Stimulated activated naive CD4-positive, alpha-beta T cell (primary cell): ENCODE data around the gene CSF3R.
"Not testable (repeated sequence)": the region's sequence is repeated elsewhere in the genome, so short reads cannot be mapped to it uniquely, and the experiment has no call there.

ENCODE experiments used
- DNase-seq, 6 experiments: peaks; one replicate each; lab custom pipeline; 2025; lab: John Stamatoyannopoulos, UW

The CSF3R gene

DNA sequence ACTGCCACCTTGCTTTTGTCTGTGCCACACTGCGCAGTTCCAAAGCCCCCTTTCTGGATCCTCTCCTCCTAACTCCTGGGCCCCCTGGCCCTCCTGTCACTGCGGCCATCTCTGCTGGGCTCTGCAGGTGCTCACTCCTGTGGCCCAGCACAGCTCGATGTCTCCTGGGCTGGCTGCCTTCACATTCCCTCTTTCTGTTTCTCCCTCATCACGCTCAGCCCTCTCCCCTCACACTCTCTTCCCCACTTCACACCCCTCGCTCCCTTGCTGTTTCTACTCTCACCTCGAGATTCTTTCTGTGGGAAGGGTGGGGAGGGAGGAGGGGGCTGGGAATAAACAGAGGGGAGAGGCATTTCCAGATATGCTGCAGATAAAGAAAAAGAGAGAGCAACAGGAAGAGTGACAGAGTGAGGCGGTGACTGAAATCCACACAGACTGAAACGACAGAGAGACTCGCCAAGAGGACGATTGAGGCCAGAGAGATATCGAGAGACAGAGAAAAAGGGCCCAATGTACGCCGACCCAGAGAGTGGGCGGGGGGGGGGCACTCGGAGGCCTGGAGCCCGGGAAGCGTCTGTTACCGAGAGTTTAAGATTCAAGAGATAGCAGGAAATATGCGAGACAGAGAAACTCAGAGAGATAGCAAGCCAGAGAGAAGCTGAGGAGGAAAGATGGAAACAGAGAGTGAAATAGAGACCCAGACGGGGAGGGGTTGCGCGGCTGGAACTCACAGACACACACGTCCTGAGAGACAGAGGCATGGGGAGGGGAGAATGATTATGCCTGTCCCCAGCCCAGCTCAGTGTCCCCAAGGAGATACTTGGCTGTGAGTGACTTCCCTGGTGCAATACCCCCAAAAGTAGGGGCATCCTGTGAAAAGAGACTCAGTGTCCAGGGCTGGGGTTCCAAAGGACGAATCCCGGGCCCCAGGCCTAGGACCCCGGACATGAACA lies 666 bp downstream of the CSF3R start:
- DNase-seq: no peak

DNA sequence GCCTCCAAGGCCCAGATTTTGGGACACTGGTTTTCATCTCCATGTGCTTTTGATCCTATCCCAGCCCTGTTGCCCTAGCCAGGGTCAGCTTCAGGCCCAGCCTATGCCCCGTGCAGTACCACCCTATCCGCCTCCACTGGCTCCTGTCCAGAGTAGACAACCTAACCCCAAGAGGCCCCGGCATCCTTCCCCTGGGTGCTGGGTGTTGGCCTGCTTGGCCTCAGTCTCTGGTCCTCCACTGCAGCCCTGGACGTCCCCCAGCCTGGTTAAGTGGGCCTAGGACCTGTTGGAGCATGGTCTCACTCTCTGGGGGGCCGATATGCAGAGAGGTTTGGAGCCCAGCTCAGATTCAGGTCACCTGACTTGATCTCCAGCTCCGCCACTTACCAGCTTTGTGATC lies 1.6 kb downstream of the CSF3R start:
- DNase-seq: no peak

- no peak for DNase-seq
Observed at GRCh38 chr1:36480161-36480560, 2.6 kb downstream of the CSF3R start.

- no peak for DNase-seq
Observed at GRCh38 chr1:36479505-36480051, 3.1 kb downstream of the CSF3R start.

GRCh38 chr1:36477615-36478014 lies 5.1 kb downstream of the CSF3R start:
- not testable (repeated sequence) for DNase-seq

- DNase-seq: no peak
Observed at GRCh38 chr1:36476945-36477344, 5.8 kb downstream of the CSF3R start.

DNA sequence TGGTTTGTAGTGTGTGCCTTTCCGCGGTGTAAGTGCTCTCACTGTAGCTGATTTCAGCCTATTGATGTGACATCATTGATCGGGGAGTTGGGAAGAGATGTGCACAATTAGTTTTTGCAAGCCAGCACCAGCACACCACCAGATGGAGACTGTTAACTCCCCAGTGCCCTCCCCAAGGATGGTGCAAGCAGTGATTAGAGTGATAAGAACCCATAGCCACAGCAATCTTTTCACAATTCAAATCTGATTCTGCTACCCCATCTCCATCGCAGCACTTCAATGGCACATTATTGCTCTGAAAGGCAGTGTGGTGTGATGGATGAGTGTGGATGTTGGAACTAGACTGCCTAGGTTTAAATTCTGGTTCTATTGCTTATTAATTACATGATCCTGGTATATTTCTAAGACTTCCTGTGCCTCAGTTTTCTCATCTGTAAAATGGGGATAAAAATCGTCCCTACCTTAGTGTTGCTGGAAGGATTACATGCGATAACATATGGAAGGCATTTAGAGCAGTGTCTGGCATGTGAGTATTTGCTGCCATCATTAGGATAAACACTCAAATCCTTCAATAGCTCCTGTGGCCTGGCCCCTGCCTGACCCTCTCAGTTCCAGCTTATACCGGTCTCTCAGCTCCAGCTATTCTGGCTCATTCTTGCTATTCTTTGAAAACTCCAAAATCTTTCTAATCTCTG lies 6.7 kb downstream of the CSF3R start:
- DNase-seq: no peak

DNA sequence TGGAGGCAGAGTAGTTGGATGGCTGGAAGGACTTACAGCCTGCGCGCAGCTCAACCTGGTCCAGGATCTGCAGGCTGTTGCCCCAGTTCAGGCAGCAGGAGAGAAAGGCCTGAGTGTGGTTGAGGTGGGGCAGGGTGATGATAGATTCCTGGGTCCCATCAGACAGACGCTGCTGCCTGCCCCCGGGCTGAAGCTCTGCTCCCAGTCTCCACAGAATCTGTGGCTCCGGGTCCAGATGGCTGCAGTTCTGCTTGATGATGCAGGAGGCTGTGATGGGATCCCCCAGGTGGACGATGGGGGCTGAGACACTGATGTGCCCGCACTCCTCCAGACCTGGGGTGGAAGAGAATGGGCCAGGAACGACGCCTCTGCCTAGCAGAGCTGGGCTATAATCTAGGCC lies 7.4 kb downstream of the CSF3R start:
- DNase-seq: no peak

GRCh38 chr1:36472656-36473055 lies 10.1 kb downstream of the CSF3R start:
- DNase-seq: no peak

- DNase-seq: no peak
Observed at GRCh38 chr1:36471830-36472641, 10.7 kb downstream of the CSF3R start.

GRCh38 chr1:36469163-36469562 lies 13.6 kb downstream of the CSF3R start:
- no peak for DNase-seq

GRCh38 chr1:36467700-36468455 lies 14.8 kb downstream of the CSF3R start:
- no peak for DNase-seq

DNA sequence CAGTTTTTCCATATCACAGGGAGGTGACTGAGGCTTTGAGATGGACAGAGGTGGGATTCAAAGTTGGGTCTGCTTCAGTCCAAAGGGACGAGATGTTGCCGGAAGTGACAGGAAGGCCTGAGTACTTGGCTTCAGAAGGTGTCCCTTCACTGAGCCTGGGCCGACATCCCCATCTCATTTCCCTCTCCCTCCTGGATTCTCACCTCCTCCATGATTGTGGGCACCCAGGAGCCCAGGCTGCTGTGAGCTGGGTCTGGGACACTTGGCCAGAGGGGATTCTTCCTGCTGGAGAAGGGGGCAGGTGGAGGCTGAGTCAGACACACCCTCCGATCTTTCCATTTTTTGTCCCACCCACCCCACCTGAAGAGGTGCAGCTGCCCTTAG lies 15.7 kb downstream of the CSF3R start:
- DNase-seq: no peak

DNA sequence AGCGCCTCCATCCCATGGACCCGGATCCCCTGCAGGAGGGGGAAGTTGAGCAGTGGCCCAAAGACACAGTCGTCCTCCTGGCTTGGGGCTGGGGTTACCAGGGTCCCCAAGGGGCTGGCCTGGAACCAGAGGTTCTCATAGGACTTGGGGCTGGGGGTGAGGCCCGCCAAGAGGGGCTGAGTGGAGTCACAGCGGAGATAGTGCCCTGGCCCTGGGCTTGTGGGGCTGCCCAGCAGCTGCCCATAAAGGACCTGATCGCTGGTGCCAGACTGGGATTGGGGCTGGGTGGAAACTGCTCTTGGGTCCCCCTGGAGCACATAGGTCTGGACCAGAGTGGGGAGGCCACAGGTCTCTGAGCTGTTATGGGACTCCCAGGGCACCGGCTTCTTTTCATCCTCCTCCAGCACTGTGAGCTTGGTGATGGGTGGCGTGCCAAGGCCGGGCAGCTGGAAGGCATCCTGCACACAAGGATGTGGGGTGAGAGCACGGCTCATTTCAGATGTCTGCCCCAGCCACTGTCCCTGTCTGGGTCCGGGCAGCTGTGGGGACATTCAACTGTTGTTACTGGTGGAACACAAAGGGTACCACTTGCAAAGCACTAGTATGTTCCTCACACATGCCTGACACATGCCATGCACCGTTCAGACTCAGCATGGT lies 16.2 kb downstream of the CSF3R start:
- no peak for DNase-seq

GRCh38 chr1:36465731-36466369 lies 16.9 kb downstream of the CSF3R start:
- no peak for DNase-seq

DNA sequence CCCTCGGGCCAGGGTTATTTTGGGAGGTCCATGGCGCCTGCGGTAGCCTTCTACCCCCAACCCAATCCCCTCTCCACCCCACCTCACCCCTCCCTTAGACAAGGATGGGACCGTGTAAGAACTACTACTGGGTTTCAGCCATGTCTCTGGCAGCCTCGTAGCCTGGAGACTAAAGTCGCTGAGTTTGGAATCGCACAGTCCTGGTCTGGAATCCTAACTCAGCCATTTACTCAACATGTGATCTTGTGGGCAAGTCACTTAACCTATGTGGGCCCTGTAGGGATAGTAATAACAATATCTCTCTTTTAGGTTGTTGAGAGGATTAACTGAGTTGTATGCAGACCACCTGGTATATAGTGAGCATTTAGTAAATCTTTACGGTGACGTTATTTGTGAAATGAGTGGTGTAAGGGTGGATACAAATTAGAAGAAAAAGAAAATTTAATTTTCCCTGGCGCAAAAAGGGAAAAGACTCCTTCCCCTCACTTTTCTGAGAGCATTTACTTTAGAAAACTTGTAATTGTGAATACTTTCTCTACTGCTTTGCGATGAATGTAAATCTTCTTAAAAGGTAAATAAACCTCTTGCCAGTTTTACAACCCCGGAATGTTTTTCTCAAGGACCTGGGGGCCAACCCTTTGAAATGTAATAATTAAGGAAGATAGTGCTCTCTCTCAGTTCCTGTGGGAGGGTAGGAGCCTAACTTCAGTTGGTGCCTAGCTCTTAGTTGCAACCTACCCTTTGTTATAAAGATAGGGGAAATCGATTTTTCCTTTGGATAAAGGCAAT lies 17.9 kb downstream of the CSF3R start:
- no peak for DNase-seq

DNA sequence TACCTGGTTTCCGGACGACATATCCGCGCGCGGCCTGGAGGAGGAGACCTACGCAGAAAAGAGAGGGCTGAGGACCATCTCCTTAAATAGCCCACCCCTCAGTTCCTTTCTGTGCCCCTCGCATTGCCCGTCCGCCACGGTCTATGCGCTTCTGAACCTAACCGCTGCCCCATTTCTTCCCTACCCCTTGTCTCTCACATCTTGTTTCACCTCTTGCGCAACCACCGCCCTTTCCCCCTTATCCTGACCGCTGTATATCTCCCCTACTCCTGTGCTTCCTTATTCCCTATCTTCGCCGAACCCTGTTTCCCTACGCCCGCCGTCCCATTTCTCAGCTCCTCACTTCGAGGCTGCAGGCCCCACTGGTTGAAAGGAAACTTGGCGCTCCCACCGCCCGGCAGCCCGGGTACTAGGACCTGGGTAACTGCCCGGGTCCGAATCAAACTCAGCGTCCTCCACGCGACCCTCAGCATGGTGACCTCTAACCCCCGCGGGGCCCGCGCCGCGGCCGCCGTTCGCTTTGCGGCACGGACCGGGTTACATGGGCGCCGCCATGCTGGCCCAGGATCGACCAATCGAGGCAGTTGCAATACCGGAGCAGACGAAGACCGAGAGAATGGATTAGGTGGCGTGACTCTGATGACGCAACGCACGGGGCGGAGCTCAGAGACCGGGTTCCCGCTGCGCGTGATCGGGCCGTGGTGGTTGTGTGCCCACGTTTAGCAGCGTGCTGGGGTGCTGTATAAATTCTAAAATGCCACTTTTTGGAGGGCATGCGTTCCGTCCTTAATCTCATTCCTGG lies 18.7 kb downstream of the CSF3R start, which contains the start of gene MRPS15:
MRPS15 (minus strand) TSS at position 582 of the 802 bp plus-strand sequence; CDS start at position 473, 109 bp downstream.
- DNase-seq: peak; percentile 88 to 93 (median 90)

DNA sequence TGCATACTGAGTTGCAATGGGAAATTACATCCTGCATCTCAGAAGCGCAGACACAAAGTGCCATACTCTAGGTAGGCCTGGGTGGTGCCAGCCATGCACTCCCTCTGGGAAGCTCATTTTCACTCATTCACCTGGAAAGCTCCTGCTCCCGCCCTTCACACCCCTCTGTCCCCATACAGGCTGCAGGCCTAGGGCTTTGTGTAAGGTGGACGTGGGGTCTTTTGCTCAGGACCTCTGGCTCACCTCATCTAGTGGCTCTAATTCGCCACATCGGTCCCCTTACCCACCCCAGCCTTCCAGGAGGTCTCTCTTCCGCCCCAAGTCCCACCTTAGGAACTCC lies 19.3 kb downstream of the CSF3R start:
- no peak for DNase-seq

DNA sequence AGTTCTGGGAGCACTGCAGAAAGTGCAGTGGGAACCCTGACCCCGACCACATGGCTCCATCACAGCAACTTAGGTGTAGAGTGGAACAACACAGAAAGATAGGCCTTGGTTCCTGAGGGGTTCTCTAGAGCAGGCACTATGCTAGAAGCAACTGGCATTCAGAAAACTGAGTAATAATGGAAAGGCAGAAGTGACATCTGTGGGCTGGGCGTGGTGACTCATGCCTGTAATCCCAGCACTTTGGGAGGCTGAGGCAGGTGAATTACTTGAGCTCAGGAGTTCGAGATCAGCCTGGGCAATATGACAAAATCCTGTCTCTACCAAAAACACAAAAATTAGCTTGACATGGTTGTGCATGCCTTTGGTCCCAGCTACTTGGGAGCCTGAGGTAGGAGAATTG lies 23.8 kb downstream of the CSF3R start:
- no peak for DNase-seq
